Ovary (tissue), 9 donors: Measurements from ENCODE around the gene FLG2. TPM values are rescaled to one million over a fixed set of nuclear protein-coding genes. Genes with fewer than 3 reads are reported as not detected.
"Not testable (repeated sequence)": the region's sequence is repeated elsewhere in the genome, so short reads cannot be mapped to it uniquely, and the experiment has no call there.

ENCODE experiments used
- DNase-seq, 5 donors: peaks; one replicate each; pipeline ENCODE4 v3.0.0-alpha.2; 2019 to 2020
- H3K27ac ChIP-seq, 2 donors: fragments of 200-600 bp; one replicate each; pipeline versions ENCODE4 v1.5.1 to v1.8.0; 2019 to 2022
- H3K27me3 ChIP-seq: fragments of 200-600 bp; one replicate; pipeline ENCODE4 v1.8.0; 2022
- H3K36me3 ChIP-seq: fragments of 200-600 bp; sonication (generic); one replicate; pipeline ENCODE4 v1.5.1; 2019
- H3K4me1 ChIP-seq: one replicate; pipeline ENCODE4 v1.8.1; 2013; ENCODE audit warnings: mild to moderate bottlenecking, moderate library complexity; ENCODE audit not compliant: insufficient read depth
- H3K4me3 ChIP-seq: fragments of 200-600 bp; sonication (generic); one replicate; pipeline ENCODE4 v1.5.1; 2017
- H3K9me3 ChIP-seq, 2 donors: fragments of 200-600 bp in 1 of 2; sonication (generic) in 1 of 2; one replicate each; pipeline versions ENCODE4 v1.5.1 to v1.8.1; 2013 to 2019; ENCODE audit warnings: mild to moderate bottlenecking in 1 of 2, moderate library complexity in 1 of 2
- WGBS, 3 donors: extraction: QIAGEN DNeasy Blood & Tissue Kit in 1 of 3; methylation state at CpG; one replicate each; pipeline versions ENCODE4 v1.1.5 to v1.1.7; 2013 to 2017; 5-methylcytosine and 5-hydroxymethylcytosine counted together
- intact Hi-C, 4 donors: fragments of 100-400 bp; cut with DNase I; formaldehyde crosslinking; loops; one replicate each; pipeline versions ENCODE4 v1.11.0 to v1.15.1; 2022 to 2023
- polyA plus RNA-seq, 2 donors: library from polyadenylated mRNA; stranded (reverse); fragments of 200-250 nt in 1 of 2; fragments of 350-450 nt in 1 of 2; fragmentation: Illumina TruSeq in 1 of 2; extraction: RNeasy Lipid Tissue Mini Kit (QIAGEN cat#74804) in 1 of 2; gene quantifications; one replicate each; pipeline ENCODE4 v1.2.3, GENCODE V29; 2013 to 2014
- small RNA-seq: library from RNA; depleted of rRNA; stranded (forward); fragments of <200 nt; gene quantifications from one replicate; pipeline ENCODE3, GENCODE V24; 2016
- total RNA-seq, 7 donors: library from RNA; depleted of rRNA in 2 of 7; stranded (reverse); fragments of >200 nt in 2 of 7; fragmentation: NEBNext Ultra II Directional in 3 of 7; extraction: Animal tissue kit (Norgen Biotek cat#: 25700) in 3 of 7; gene quantifications; one replicate each; pipeline versions ENCODE4 v1.1.0 to v1.2.4, GENCODE V29; 2016 to 2023
- donor health status: DM: no; HTN: no; CAD: no; lungs with moderate emphysema.
- donor health status: DM: no; HTN: no; CAD: no.
- donor health status: Bipolar disorder and iron deficiency.
- donor health status: DM: yes; HTN: yes; CAD: no.
- donor health status: DM: no; HTN: no; CAD: no.
- donor health status: DM: yes; HTN: yes; CAD: no.

Gene FLG2
- total and polyA plus RNA-seq, 9 donors: not detected

GRCh38 chr1:152306123-152306522, 53.7 kb downstream of the FLG2 start:
- DNase-seq, H3K36me3 ChIP-seq, intact Hi-C loops, H3K4me1 ChIP-seq, H3K27me3 ChIP-seq, H3K4me3 ChIP-seq, H3K27ac ChIP-seq: not testable (repeated sequence)
- H3K9me3 ChIP-seq: peaks cover 0 to 11% of the 10 kb centered on the region in 2 donors
- 92 to 95% (median 94%) methylated on average over 10 of the region's 10 CpGs for WGBS, 3 donors

GRCh38 chr1:152304773-152305172, 55.0 kb downstream of the FLG2 start:
- H3K27ac ChIP-seq, H3K4me3 ChIP-seq, H3K36me3 ChIP-seq, H3K27me3 ChIP-seq, intact Hi-C loops, H3K4me1 ChIP-seq, DNase-seq: not testable (repeated sequence)
- H3K9me3 ChIP-seq: peaks cover 0 to 11% of the 10 kb centered on the region in 2 donors
- 94 to 96% (median 96%) methylated on average over 12 of the region's 12 CpGs for WGBS, 3 donors

- H3K36me3 ChIP-seq, H3K4me1 ChIP-seq, intact Hi-C loops, H3K27ac ChIP-seq, H3K4me3 ChIP-seq, H3K27me3 ChIP-seq, DNase-seq: not testable (repeated sequence)
- peaks cover 0 to 11% of the 10 kb centered on the region in 2 donors for H3K9me3 ChIP-seq
- 87 to 95% (median 89%) methylated on average over 21 to 24 of the region's 25 CpGs for WGBS, 3 donors
These were observed 56.5 kb downstream of the FLG2 start for GRCh38 chr1:152303139-152303872.

Small RNAs within 50 kb of the gene (small RNA-seq; reads per million reads assigned to genes)
- not detected for gene HMGN3P1

Other genes with a start within 250 kb of the FLG2 start
- under 1 TPM in 6 of 7 donors, not detected in 1; 0.05 to 0.12 (median 0.09) TPM for gene TCHH, start 244.6 kb downstream of the FLG2 start, total RNA-seq
- gene TCHH, start 244.6 kb downstream of the FLG2 start, polyA plus RNA-seq: under 1 TPM; 0.04 to 0.07 TPM
- not detected for gene RPTN, start 200.8 kb downstream of the FLG2 start, total RNA-seq
- gene RPTN, start 200.8 kb downstream of the FLG2 start, polyA plus RNA-seq: not detected
- not detected for gene HRNR, start 135.8 kb downstream of the FLG2 start, total RNA-seq
- gene HRNR, start 135.8 kb downstream of the FLG2 start, polyA plus RNA-seq: not detected
- not detected for gene FLG, start 34.8 kb downstream of the FLG2 start, total RNA-seq
- under 1 TPM in 1 of 2 donors, not detected in 1; 0.01 TPM for gene FLG, start 34.8 kb downstream of the FLG2 start, polyA plus RNA-seq
- gene CRNN, start 54.3 kb upstream of the FLG2 start, total RNA-seq: under 1 TPM in 1 of 7 donors, not detected in 6; 0.46 TPM
- not detected for gene CRNN, start 54.3 kb upstream of the FLG2 start, polyA plus RNA-seq
- gene LCE5A, start 150.8 kb upstream of the FLG2 start, total RNA-seq: not detected
- not detected for gene LCE5A, start 150.8 kb upstream of the FLG2 start, polyA plus RNA-seq
- not detected for gene CRCT1, start 154.5 kb upstream of the FLG2 start, total RNA-seq
- gene CRCT1, start 154.5 kb upstream of the FLG2 start, polyA plus RNA-seq: not detected
- not detected for gene LCE3E, start 206.8 kb upstream of the FLG2 start, total RNA-seq
- not detected for gene LCE3E, start 206.8 kb upstream of the FLG2 start, polyA plus RNA-seq
- not detected for gene LCE3D, start 220.5 kb upstream of the FLG2 start, total RNA-seq
- not detected for gene LCE3D, start 220.5 kb upstream of the FLG2 start, polyA plus RNA-seq
- not detected for gene LCE3C, start 240.2 kb upstream of the FLG2 start, total RNA-seq
- not detected for gene LCE3C, start 240.2 kb upstream of the FLG2 start, polyA plus RNA-seq